ENCODE data around the gene MAP7D1. TPM values are rescaled to one million over a fixed set of nuclear protein-coding genes. Genes with fewer than 3 reads are reported as not detected.

MAP7D1 gene
- total RNA-seq, 2 donors from 2014 or later = 353 to 356 TPM

- Histone ChIP-seq H3K4me1 (peaks cover 0 to 62% of the 10 kb centered on the region in 2 donors), H3K9me3 (no peaks in the 10 kb centered on the region), H3K27ac (peak overlapping the region; percentile 47 to 67), H3K36me3 (no peaks in the 10 kb centered on the region), H3K27me3 (no peaks in the 10 kb centered on the region), H3K4me3 (peak overlapping the region in 1 of 2 donors; percentile 2)
- TF ChIP-seq CTCF (IDR thresholded peaks at IDR 0.05) = no peak
- peak; percentile 91 for DNase-seq (ENCODE audit: low spot score)
These were observed 51.4 kb downstream of the MAP7D1 start for GRCh38 chr1:36207339-36207738.

GRCh38 chr1:36208978-36209703 lies 53.2 kb downstream of the MAP7D1 start:
- no peaks in the 10 kb centered on the region for H3K36me3 ChIP-seq
- TF ChIP-seq CTCF (IDR thresholded peaks at IDR 0.05) = no peak

GRCh38 chr1:36211307-36211706 lies 55.3 kb downstream of the MAP7D1 start:
- Histone ChIP-seq H3K27me3 (no peaks in the 10 kb centered on the region), H3K36me3 (no peaks in the 10 kb centered on the region), H3K9me3 (no peaks in the 10 kb centered on the region), H3K4me1 (peaks cover 0 to 33% of the 10 kb centered on the region in 2 donors), H3K4me3 (no peak overlapping the region), H3K27ac (no peak overlapping the region)
- DNase-seq (ENCODE audit: low spot score) = no peak
- TF ChIP-seq CTCF (IDR thresholded peaks at IDR 0.05) = no peak

More at GRCh38 chr1:36208978-36209703, 53.2 kb downstream of the MAP7D1 start:
- DNase-seq (ENCODE audit: low spot score) = peak; percentile 73
- Histone ChIP-seq H3K27me3 (no peaks in the 10 kb centered on the region), H3K27ac (peak overlapping the region; percentile 19 to 33), H3K9me3 (no peaks in the 10 kb centered on the region), H3K4me1 (peaks cover 0 to 49% of the 10 kb centered on the region in 2 donors), H3K4me3 (no peak overlapping the region)

GRCh38 chr1:36211841-36212240 lies 55.9 kb downstream of the MAP7D1 start:
- Histone ChIP-seq H3K4me1 (peaks cover 0 to 27% of the 10 kb centered on the region in 2 donors), H3K9me3 (no peaks in the 10 kb centered on the region), H3K27ac (no peak overlapping the region), H3K27me3 (no peaks in the 10 kb centered on the region), H3K36me3 (no peaks in the 10 kb centered on the region), H3K4me3 (no peak overlapping the region)
- no peak for TF ChIP-seq CTCF (IDR thresholded peaks at IDR 0.05)
- DNase-seq (ENCODE audit: low spot score) = no peak

- peaks cover 0 to 18% of the 10 kb centered on the region in 2 donors for H3K4me1 ChIP-seq
- no peak for DNase-seq (ENCODE audit: low spot score)
- no peak overlapping the region for H3K27ac ChIP-seq
- no peaks in the 10 kb centered on the region for H3K36me3 ChIP-seq
- no peak for TF ChIP-seq CTCF (IDR thresholded peaks at IDR 0.05)
- no peak overlapping the region for H3K4me3 ChIP-seq
- H3K9me3 ChIP-seq = no peaks in the 10 kb centered on the region
- H3K27me3 ChIP-seq = no peaks in the 10 kb centered on the region
These were observed 56.8 kb downstream of the MAP7D1 start for GRCh38 chr1:36212782-36213181.

Measured in right atrium auricular region (tissue), 2 donors.